Measurements from ENCODE around the gene RASL10A. TPM values are rescaled to one million over a fixed set of nuclear protein-coding genes. Genes with fewer than 3 reads are reported as not detected.

Gene RASL10A
- total and polyA plus RNA-seq, 2 experiments from 2014 or later, result 1.6 to 3.0 TPM

DNA sequence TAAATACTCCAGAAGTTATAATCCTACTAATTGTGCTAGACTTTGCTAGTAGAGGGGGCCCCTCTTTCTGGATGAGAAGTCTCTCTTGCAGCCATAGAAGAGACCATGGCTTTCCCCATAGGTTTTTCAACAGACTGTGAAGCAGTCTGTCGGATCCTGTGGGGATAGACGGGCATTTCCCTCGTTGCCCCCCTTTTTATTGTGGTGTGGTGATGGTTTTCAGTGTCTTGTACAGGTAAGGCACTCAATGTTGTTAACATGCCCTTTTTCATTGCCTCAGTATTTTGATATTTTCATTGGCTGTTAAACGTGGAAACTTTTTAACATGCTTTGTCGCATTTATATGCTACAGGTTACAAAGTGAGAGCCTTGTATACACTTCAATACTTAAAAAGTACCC lies 25.4 kb downstream of the RASL10A start:
- Mint-ChIP-seq H3K4me1 (peaks cover 3% of the 10 kb centered on the region; the same call in 2 of the 3 replicates), H3K4me3 (no peak overlapping the region), H3K27me3 (ENCODE audit: insufficient read depth, low read depth, poor library complexity) (peaks cover 7% of the 10 kb centered on the region), H3K27ac (no peak overlapping the region), H3K36me3 (ENCODE audit: low read depth) (peaks cover 97% of the 10 kb centered on the region), H3K9me3 (no peaks in the 10 kb centered on the region)
- Histone ChIP-seq H3K4me1 (ENCODE audit: insufficient read depth) (no peaks in the 10 kb centered on the region), H3K79me2 (replicated peaks; ENCODE audit: insufficient read depth) (peaks cover 84% of the 10 kb centered on the region), H3K27me3 (ENCODE audit: insufficient read depth) (no peaks in the 10 kb centered on the region), H3K4me3 (no peak overlapping the region), H3K9me2 (ENCODE audit: insufficient read depth) (no peaks in the 10 kb centered on the region), H3K27ac (ENCODE audit: low read depth) (no peak overlapping the region), H4K20me1 (replicated peaks; ENCODE audit: insufficient read depth) (peaks cover 67% of the 10 kb centered on the region), H3K36me3 (ENCODE audit: insufficient read depth) (peaks cover 95% of the 10 kb centered on the region), H3F3A (replicated peaks; ENCODE audit: low read depth) (peaks cover 28% of the 10 kb centered on the region), H3K4me2 (no peak overlapping the region), H2AFZ (no peak overlapping the region)
- DNase-seq (ENCODE audit: low spot score) (no peak), ATAC-seq (no peak)
- TF ChIP-seq, protein P1, sequence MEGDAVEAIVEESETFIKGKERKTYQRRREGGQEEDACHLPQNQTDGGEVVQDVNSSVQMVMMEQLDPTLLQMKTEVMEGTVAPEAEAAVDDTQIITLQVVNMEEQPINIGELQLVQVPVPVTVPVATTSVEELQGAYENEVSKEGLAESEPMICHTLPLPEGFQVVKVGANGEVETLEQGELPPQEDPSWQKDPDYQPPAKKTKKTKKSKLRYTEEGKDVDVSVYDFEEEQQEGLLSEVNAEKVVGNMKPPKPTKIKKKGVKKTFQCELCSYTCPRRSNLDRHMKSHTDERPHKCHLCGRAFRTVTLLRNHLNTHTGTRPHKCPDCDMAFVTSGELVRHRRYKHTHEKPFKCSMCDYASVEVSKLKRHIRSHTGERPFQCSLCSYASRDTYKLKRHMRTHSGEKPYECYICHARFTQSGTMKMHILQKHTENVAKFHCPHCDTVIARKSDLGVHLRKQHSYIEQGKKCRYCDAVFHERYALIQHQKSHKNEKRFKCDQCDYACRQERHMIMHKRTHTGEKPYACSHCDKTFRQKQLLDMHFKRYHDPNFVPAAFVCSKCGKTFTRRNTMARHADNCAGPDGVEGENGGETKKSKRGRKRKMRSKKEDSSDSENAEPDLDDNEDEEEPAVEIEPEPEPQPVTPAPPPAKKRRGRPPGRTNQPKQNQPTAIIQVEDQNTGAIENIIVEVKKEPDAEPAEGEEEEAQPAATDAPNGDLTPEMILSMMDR (conservative IDR thresholded peaks at IDR 0.05; ENCODE audit: low read depth in 2 of 2), result no peak

DNA sequence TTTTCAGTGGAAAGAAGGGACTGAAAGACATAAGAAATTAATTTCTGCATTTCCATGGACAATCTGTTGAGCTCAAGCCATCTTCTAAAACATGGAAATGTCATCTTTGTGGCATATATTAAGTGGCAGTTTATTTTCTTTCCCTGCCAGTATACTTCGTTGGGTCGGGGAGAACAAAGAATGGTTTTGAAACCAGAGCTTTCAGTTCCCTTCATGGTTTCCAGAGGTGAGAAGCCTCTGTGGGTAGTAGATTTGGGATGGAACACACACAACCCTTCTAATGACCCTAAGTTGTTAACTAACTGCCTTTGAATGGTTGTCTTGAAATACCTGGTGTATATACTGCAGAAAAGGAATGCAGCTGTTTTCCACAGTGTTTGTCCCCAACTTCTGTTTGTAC lies 26.7 kb downstream of the RASL10A start:
- H3K4me2 ChIP-seq, result no peak overlapping the region
- peaks cover 3% of the 10 kb centered on the region; the same call in 2 of the 3 replicates for H3K4me1 Mint-ChIP-seq
- H3K27ac ChIP-seq (ENCODE audit: low read depth), result no peak overlapping the region
- peaks cover 97% of the 10 kb centered on the region for H3K36me3 Mint-ChIP-seq (ENCODE audit: low read depth)
- H3K4me3 ChIP-seq, result no peak overlapping the region
- H3F3A ChIP-seq (replicated peaks; ENCODE audit: low read depth), result peaks cover 28% of the 10 kb centered on the region
- H4K20me1 ChIP-seq (replicated peaks; ENCODE audit: insufficient read depth), result peaks cover 67% of the 10 kb centered on the region
- H3K27me3 Mint-ChIP-seq (ENCODE audit: insufficient read depth, low read depth, poor library complexity), result peaks cover 7% of the 10 kb centered on the region
- H2AFZ ChIP-seq, result no peak overlapping the region
- no peaks in the 10 kb centered on the region for H3K9me3 Mint-ChIP-seq
- H3K9me2 ChIP-seq (ENCODE audit: insufficient read depth), result no peaks in the 10 kb centered on the region
- H3K36me3 ChIP-seq (ENCODE audit: insufficient read depth), result peaks cover 95% of the 10 kb centered on the region
- no peaks in the 10 kb centered on the region for H3K4me1 ChIP-seq (ENCODE audit: insufficient read depth)
- H3K27me3 ChIP-seq (ENCODE audit: insufficient read depth), result no peaks in the 10 kb centered on the region
- ATAC-seq (no peak), DNase-seq (ENCODE audit: low spot score) (no peak)
- H3K27ac Mint-ChIP-seq, result no peak overlapping the region
- peaks cover 94% of the 10 kb centered on the region for H3K79me2 ChIP-seq (replicated peaks; ENCODE audit: insufficient read depth)
- H3K4me3 Mint-ChIP-seq, result no peak overlapping the region
- TF ChIP-seq JUNB (IDR thresholded peaks at IDR 0.05; ENCODE audit: unreplicated experiment) (no peak), NANOG (IDR thresholded peaks at IDR 0.05; ENCODE audit: borderline replicate concordance) (no peak), ZNF331 (CRISPR knock-in tag; IDR thresholded peaks at IDR 0.05; ENCODE audit: low read depth) (no peak), EZH2 (IDR thresholded peaks at IDR 0.05; ENCODE audit: low read depth, unreplicated experiment) (no peak), ZNF114 (CRISPR knock-in tag; IDR thresholded peaks at IDR 0.05) (no peak), CREB1 (CRISPR knock-in tag; IDR thresholded peaks at IDR 0.05; ENCODE audit: low read depth) (no peak), POLR2AphosphoS5 (IDR thresholded peaks at IDR 0.05; ENCODE audit: low read depth) (no peak), EZH2phosphoT487 (IDR thresholded peaks at IDR 0.05; ENCODE audit: unreplicated experiment) (no peak)
- TF ChIP-seq, protein P2, sequence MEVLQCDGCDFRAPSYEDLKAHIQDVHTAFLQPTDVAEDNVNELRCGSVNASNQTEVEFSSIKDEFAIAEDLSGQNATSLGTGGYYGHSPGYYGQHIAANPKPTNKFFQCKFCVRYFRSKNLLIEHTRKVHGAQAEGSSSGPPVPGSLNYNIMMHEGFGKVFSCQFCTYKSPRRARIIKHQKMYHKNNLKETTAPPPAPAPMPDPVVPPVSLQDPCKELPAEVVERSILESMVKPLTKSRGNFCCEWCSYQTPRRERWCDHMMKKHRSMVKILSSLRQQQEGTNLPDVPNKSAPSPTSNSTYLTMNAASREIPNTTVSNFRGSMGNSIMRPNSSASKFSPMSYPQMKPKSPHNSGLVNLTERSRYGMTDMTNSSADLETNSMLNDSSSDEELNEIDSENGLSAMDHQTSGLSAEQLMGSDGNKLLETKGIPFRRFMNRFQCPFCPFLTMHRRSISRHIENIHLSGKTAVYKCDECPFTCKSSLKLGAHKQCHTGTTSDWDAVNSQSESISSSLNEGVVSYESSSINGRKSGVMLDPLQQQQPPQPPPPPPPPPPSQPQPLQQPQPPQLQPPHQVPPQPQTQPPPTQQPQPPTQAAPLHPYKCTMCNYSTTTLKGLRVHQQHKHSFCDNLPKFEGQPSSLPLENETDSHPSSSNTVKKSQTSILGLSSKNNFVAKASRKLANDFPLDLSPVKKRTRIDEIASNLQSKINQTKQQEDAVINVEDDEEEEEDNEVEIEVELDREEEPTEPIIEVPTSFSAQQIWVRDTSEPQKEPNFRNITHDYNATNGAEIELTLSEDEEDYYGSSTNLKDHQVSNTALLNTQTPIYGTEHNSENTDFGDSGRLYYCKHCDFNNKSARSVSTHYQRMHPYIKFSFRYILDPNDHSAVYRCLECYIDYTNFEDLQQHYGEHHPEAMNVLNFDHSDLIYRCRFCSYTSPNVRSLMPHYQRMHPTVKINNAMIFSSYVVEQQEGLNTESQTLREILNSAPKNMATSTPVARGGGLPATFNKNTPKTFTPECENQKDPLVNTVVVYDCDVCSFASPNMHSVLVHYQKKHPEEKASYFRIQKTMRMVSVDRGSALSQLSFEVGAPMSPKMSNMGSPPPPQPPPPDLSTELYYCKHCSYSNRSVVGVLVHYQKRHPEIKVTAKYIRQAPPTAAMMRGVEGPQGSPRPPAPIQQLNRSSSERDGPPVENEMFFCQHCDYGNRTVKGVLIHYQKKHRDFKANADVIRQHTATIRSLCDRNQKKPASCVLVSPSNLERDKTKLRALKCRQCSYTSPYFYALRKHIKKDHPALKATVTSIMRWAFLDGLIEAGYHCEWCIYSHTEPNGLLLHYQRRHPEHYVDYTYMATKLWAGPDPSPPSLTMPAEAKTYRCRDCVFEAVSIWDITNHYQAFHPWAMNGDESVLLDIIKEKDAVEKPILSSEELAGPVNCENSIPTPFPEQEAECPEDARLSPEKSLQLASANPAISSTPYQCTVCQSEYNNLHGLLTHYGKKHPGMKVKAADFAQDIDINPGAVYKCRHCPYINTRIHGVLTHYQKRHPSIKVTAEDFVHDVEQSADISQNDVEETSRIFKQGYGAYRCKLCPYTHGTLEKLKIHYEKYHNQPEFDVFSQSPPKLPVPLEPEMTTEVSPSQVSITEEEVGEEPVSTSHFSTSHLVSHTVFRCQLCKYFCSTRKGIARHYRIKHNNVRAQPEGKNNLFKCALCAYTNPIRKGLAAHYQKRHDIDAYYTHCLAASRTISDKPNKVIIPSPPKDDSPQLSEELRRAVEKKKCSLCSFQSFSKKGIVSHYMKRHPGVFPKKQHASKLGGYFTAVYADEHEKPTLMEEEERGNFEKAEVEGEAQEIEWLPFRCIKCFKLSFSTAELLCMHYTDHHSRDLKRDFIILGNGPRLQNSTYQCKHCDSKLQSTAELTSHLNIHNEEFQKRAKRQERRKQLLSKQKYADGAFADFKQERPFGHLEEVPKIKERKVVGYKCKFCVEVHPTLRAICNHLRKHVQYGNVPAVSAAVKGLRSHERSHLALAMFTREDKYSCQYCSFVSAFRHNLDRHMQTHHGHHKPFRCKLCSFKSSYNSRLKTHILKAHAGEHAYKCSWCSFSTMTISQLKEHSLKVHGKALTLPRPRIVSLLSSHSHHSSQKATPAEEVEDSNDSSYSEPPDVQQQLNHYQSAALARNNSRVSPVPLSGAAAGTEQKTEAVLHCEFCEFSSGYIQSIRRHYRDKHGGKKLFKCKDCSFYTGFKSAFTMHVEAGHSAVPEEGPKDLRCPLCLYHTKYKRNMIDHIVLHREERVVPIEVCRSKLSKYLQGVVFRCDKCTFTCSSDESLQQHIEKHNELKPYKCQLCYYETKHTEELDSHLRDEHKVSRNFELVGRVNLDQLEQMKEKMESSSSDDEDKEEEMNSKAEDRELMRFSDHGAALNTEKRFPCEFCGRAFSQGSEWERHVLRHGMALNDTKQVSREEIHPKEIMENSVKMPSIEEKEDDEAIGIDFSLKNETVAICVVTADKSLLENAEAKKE (CRISPR knock-in tag; IDR thresholded peaks at IDR 0.05), result no peak
- TF ChIP-seq, protein P1 (conservative IDR thresholded peaks at IDR 0.05; ENCODE audit: low read depth in 2 of 2), result no peak

Measured in GM23338 (cell line).